Panc1 (cell line): ENCODE measurements around the gene LIMA1.

Experiments used
- CTCF ChIP-seq: fragments of 450-650 bp; IDR thresholded peaks from 2 replicates; pipeline ENCODE4 v1.5.1; 2017; ENCODE audit warnings: mild to moderate bottlenecking
- POLR2AphosphoS5 ChIP-seq: IDR thresholded peaks from 2 replicates; pipeline ENCODE4 v1.6.1; 2012; ENCODE audit warnings: mild to moderate bottlenecking, low read depth, low read length, moderate library complexity
- SIN3A ChIP-seq: IDR thresholded peaks from 2 replicates; pipeline ENCODE4 v1.6.1; 2012; ENCODE audit warnings: low read depth, mild to moderate bottlenecking, low read length, moderate library complexity, borderline replicate concordance; ENCODE audit not compliant: insufficient read depth
- TF ChIP-seq, protein P1 (sequence below), 2 experiments: IDR thresholded peaks; 2 replicates each; pipeline ENCODE4 v1.6.1; 2011 to 2012; ENCODE audit warnings: low read depth in 2 of 2, control low read depth in 1 of 2, low read length in 1 of 2, mild to moderate bottlenecking in 1 of 2, moderate library complexity in 1 of 2; ENCODE audit not compliant: insufficient read depth in 1 of 2

DNA sequence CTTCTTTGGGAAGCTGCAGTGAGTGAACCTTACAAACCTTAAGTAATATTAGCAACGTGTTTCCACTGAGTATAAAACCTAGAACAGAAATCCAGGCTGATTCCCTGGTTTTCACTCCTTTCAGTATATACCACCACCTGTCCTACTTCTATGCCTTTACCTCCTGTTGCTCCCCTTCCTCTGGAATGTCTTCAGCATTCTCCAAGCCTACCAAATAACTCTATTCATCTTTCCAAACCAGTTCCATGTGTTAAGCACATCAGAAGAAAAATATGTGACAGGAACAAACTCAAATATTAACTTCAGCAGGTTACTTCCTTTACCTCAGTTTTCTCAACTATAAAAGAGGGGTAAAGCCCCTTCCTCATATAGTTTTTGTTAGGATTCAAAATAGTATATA, 39.8 kb downstream of the LIMA1 start:
- no peak for TF ChIP-seq POLR2AphosphoS5
- no peak for TF ChIP-seq CTCF
- TF ChIP-seq, protein P1, sequence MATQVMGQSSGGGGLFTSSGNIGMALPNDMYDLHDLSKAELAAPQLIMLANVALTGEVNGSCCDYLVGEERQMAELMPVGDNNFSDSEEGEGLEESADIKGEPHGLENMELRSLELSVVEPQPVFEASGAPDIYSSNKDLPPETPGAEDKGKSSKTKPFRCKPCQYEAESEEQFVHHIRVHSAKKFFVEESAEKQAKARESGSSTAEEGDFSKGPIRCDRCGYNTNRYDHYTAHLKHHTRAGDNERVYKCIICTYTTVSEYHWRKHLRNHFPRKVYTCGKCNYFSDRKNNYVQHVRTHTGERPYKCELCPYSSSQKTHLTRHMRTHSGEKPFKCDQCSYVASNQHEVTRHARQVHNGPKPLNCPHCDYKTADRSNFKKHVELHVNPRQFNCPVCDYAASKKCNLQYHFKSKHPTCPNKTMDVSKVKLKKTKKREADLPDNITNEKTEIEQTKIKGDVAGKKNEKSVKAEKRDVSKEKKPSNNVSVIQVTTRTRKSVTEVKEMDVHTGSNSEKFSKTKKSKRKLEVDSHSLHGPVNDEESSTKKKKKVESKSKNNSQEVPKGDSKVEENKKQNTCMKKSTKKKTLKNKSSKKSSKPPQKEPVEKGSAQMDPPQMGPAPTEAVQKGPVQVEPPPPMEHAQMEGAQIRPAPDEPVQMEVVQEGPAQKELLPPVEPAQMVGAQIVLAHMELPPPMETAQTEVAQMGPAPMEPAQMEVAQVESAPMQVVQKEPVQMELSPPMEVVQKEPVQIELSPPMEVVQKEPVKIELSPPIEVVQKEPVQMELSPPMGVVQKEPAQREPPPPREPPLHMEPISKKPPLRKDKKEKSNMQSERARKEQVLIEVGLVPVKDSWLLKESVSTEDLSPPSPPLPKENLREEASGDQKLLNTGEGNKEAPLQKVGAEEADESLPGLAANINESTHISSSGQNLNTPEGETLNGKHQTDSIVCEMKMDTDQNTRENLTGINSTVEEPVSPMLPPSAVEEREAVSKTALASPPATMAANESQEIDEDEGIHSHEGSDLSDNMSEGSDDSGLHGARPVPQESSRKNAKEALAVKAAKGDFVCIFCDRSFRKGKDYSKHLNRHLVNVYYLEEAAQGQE (IDR thresholded peaks at IDR 0.05; ENCODE audit: insufficient read depth in 1 of 2, low read depth in 2 of 2, low read length in 1 of 2), result no peak
- TF ChIP-seq SIN3A, result no peak
